ENCODE measurements around the gene LRP1B.

LRP1B gene

GRCh38 chr2:140895378-140895777 is 1235.4 kb downstream of the LRP1B start:
- H3K36me3 ChIP-seq (ENCODE audit: insufficient read depth, low read length), result no peaks in the 10 kb centered on the region
- H3K9me2 ChIP-seq (replicated peaks; ENCODE audit: low read depth, low read length), result no peaks in the 10 kb centered on the region
- H3K9me3 ChIP-seq (ENCODE audit: insufficient read depth, low read depth, low read length), result no peaks in the 10 kb centered on the region
- H3K4me2 ChIP-seq (ENCODE audit: low read depth, low read length, poor library complexity, severe bottlenecking), result no peak overlapping the region
- H3K4me1 ChIP-seq (ENCODE audit: insufficient read depth, low read length, poor library complexity, severe bottlenecking), result no peaks in the 10 kb centered on the region
- H3K9ac ChIP-seq (ENCODE audit: low read depth, low read length, poor library complexity, severe bottlenecking), result no peak overlapping the region
- no peak for TF ChIP-seq CTCF (conservative IDR thresholded peaks at IDR 0.05; ENCODE audit: low read length)
- no peak for TF ChIP-seq EZH2phosphoT487 (IDR thresholded peaks at IDR 0.05; ENCODE audit: borderline replicate concordance)
- no peaks in the 10 kb centered on the region for H3K27me3 ChIP-seq (ENCODE audit: insufficient read depth, low read length, poor library complexity, severe bottlenecking)
- H3F3A ChIP-seq (ENCODE audit: low read depth), result no peaks in the 10 kb centered on the region
- H4K20me1 ChIP-seq (ENCODE audit: insufficient read depth, low read length, poor library complexity, severe bottlenecking), result no peaks in the 10 kb centered on the region
- H3K4me3 ChIP-seq (ENCODE audit: low read length, poor library complexity, severe bottlenecking), result no peak overlapping the region
- no peaks in the 10 kb centered on the region for H3K79me2 ChIP-seq (ENCODE audit: insufficient read depth, low read length)
- H2AFZ ChIP-seq (ENCODE audit: low read length), result no peak overlapping the region

DNA sequence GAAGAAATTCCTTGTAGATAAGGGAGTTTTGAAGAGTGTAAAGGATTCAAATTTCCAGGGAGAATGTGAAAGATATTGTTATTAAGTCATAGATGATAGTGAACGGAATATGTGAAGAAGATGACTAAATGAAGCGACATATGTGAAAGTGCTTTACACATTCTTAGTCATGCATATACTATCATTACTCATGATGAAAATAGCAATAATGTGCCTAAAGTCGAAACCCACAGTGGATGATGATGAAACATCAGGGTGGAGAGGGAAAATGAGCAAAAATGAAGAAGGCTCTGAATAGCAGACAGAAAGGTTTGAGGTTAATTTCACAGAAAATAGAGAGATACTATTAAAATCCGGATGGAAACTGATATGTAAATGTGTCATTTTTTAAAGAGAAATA is 1237.1 kb downstream of the LRP1B start:
- Histone ChIP-seq H3K4me2 (ENCODE audit: low read depth, low read length, poor library complexity, severe bottlenecking) (no peak overlapping the region), H3K4me3 (ENCODE audit: low read length, poor library complexity, severe bottlenecking) (no peak overlapping the region), H3K9me3 (ENCODE audit: insufficient read depth, low read depth, low read length) (no peaks in the 10 kb centered on the region), H3K36me3 (ENCODE audit: insufficient read depth, low read length) (no peaks in the 10 kb centered on the region), H2AFZ (ENCODE audit: low read length) (no peak overlapping the region), H3K4me1 (ENCODE audit: insufficient read depth, low read length, poor library complexity, severe bottlenecking) (no peaks in the 10 kb centered on the region), H3K27me3 (ENCODE audit: insufficient read depth, low read length, poor library complexity, severe bottlenecking) (no peaks in the 10 kb centered on the region), H4K20me1 (ENCODE audit: insufficient read depth, low read length, poor library complexity, severe bottlenecking) (no peaks in the 10 kb centered on the region), H3K79me2 (ENCODE audit: insufficient read depth, low read length) (no peaks in the 10 kb centered on the region), H3K9ac (ENCODE audit: low read depth, low read length, poor library complexity, severe bottlenecking) (no peak overlapping the region), H3F3A (ENCODE audit: low read depth) (no peaks in the 10 kb centered on the region), H3K9me2 (replicated peaks; ENCODE audit: low read depth, low read length) (no peaks in the 10 kb centered on the region)
- TF ChIP-seq CTCF (conservative IDR thresholded peaks at IDR 0.05; ENCODE audit: low read length) (no peak), EZH2phosphoT487 (IDR thresholded peaks at IDR 0.05; ENCODE audit: borderline replicate concordance) (no peak)

DNA sequence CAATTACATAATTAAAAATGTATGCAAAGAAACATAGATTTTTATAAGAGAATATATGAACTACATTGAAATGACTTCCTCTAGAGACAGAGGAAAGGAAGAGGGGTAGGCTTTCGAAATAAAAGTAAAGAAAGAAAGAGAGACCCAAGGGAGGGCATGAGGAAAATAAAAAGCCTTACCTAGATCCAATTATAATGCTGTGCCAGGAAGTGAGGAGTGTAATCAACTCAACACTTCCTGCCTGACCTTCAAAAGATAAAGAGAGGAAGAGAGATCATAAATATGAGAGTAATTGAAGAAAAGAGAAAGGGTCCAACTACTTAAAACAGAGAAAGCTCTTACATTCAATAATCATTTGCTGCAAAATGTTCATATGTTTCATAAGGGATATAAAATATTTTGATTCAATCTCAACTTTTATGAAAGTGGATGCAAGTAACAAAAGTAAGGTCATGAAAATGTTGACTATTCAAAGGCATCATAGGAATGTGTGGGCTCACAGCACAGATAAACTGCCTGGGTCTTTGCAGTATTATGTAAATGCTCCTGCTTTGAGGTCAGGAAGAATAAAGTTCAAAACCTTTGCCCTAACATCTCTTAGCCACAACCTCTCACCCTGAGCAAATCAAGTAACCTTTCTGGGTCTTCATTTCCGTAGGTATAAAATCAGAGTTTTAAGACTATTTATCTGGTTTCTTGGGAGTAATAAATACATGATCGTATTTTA is 1237.7 kb downstream of the LRP1B start:
- Histone ChIP-seq H3K27me3 (ENCODE audit: insufficient read depth, low read length, poor library complexity, severe bottlenecking) (no peaks in the 10 kb centered on the region), H3K4me2 (ENCODE audit: low read depth, low read length, poor library complexity, severe bottlenecking) (no peak overlapping the region), H3K9me2 (replicated peaks; ENCODE audit: low read depth, low read length) (no peaks in the 10 kb centered on the region), H3K4me1 (ENCODE audit: insufficient read depth, low read length, poor library complexity, severe bottlenecking) (no peaks in the 10 kb centered on the region), H3F3A (ENCODE audit: low read depth) (no peaks in the 10 kb centered on the region), H4K20me1 (ENCODE audit: insufficient read depth, low read length, poor library complexity, severe bottlenecking) (no peaks in the 10 kb centered on the region), H2AFZ (ENCODE audit: low read length) (no peak overlapping the region), H3K36me3 (ENCODE audit: insufficient read depth, low read length) (no peaks in the 10 kb centered on the region), H3K79me2 (ENCODE audit: insufficient read depth, low read length) (no peaks in the 10 kb centered on the region), H3K4me3 (ENCODE audit: low read length, poor library complexity, severe bottlenecking) (no peak overlapping the region), H3K9ac (ENCODE audit: low read depth, low read length, poor library complexity, severe bottlenecking) (no peak overlapping the region), H3K9me3 (ENCODE audit: insufficient read depth, low read depth, low read length) (no peaks in the 10 kb centered on the region)
- TF ChIP-seq CTCF (conservative IDR thresholded peaks at IDR 0.05; ENCODE audit: low read length) (no peak), EZH2phosphoT487 (IDR thresholded peaks at IDR 0.05; ENCODE audit: borderline replicate concordance) (no peak)
